ENCODE results near the gene SIKE1.

Gene SIKE1

DNA sequence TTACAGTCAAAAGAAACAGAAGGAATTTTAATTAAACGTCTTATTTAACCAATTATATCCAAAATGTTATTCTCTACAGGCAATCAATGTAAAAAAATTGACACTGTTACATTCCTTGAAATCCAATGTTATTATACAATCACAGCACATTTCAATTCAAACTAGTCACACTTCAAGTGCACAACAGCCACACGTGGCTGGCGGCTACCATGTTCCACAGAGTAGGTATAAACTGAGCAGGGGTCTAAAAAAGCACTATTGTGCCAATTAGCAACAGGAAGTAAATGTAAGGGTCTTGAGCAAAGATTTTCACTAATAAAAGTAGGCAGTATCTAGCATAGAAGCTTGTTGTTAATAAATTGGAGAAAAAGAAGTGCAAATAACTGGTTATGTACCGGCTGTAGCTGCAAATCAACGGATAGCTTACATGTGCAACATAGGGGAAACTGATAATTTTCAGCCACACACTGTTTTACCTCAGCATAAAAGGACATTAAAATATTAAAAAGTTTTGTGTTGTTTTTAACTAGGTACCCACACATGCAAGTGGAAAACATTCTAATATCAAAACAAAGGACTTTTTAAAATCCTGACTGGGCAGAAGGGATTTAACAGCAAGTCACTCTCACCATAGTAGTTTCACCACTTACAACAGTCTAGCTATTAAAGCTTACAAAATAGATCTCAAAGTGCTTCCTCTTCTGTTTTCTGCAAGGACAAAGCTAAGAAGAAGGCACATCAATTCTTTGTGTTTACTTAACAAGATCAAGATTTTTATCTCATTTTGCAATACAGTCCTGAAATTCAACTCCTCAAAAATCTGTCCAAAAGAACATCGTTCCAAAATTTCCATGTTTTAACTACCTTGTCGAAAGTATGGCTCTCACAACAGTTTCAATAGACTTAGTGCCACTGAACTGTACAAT, 25.2 kb downstream of the SIKE1 start:
- no peak for DNase-seq

DNA sequence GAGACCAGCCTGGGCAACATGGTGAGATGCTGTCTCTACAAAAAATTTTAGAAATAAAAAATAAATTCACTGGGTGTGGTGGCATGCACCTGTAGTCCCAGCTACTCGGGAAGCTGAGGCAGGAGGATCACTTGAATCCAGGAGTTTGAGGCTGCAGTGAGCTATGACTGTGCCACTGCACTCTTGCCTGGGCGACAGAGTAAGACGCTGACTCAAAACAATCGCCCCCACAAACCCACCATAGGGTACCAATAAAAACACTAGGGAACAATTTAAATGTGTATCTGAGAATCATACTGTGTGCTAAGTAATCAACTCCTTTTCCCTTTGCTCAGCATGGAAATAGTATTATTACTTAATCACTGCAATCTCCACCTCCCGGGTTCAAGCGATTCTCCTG, 26.8 kb downstream of the SIKE1 start:
- DNase-seq: peak; percentile 36

DNA sequence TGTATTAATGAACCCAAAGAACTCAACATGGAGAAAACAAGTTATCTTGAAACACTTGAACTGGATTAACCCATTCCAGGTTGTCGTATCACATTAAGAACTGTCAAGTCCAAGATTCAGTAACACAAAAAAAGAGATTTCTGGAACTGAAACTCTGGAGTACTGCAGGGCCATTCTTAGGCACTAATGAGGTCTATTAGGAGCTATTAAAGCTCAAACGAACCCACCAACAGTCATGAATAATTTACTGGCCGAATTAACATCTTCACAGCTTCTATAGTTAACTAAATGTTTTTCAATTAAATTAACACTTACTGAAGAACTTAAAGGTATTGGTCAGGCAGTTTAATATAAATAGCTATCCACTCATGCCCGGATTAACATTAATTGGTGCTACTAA, 27.3 kb downstream of the SIKE1 start:
- no peak for DNase-seq

DNA sequence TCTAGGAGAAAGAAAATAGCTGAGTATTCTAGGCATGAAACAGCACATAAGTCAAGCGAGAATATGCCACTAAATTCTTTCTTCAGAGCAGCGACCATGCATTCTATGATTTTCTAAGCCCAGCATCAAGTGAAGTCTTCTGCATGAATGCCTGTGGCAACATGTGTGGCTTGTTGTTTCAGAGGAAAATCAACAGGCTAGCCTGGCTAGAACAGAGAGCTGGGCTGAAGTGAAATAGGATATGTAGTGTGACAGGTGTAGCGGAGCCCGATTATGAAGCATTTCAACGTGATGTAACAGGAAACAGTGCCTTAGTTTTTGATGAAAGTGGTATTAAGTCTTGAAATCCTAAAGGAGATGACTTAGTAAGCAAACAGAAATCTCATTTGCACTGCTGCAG, 29.7 kb downstream of the SIKE1 start:
- DNase-seq: no peak

DNA sequence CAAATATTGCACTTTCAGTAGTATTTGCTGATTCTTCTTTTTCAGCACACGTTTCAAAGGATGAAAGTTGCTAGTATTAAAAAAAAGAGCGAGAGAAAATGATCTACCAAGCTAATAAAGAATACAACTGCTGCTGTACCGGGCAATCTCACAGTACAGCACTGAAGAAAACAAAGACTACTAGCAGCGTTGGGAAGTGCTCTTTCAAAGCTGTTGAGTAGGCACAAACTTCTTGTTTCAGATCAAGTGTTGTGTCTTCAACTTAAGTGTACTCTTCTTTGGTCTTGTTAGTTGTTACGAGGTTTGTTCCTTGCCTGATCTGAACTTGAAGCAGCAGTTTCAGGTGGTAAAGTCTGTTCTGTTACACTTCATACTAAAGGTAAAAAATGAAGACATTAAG, 30.6 kb downstream of the SIKE1 start:
- DNase-seq: no peak

DNA sequence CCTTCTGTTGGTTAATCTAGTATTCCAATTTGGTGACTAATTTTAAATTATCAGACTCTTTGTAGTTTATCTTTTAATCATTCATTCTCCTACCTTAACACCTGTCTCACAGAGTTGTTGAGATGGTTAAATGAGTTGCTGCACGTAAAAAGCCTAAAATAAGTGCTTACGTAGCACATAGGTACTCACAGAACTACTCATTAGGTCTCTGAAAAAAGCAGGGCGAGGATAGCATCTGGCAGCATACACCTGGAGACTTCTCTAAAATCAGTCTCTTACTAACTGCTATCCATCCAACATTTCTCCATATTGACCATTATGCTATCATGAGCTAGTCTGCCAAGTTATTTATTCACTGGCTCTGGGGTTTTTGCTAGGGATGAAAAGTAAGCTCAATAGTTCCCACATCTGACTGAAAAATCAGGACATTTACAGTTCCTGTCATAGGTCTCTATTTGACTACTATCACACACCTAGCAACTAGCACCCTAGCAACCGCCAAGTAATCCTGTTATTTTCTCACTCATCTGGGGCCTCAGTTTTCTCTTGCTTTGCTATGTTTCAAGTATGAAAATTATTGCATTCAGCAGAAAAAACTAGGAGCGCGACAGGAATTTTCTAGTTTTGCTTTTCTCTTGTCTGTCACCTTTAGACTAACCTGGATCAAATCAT, 33.9 kb downstream of the SIKE1 start:
- DNase-seq: peak; percentile 64

DNA sequence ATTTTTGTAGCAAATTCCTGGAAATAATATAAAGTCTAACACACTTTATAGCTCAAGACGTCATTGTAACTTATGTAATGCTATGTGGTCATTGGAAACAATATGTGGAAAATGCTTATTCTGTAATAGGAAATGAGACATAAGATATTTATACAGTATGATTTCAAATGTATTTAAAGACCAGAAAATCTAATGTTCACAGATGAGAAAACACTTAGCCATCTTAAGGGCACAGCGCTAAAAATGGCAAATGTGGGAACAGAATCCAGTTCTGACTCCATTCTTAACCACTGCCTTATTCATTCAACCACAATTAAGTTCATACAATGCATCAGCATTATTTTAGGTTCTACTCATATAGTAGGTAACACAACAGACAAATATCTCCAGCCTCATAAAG, 35.2 kb downstream of the SIKE1 start:
- DNase-seq: peak; percentile 63

DNA sequence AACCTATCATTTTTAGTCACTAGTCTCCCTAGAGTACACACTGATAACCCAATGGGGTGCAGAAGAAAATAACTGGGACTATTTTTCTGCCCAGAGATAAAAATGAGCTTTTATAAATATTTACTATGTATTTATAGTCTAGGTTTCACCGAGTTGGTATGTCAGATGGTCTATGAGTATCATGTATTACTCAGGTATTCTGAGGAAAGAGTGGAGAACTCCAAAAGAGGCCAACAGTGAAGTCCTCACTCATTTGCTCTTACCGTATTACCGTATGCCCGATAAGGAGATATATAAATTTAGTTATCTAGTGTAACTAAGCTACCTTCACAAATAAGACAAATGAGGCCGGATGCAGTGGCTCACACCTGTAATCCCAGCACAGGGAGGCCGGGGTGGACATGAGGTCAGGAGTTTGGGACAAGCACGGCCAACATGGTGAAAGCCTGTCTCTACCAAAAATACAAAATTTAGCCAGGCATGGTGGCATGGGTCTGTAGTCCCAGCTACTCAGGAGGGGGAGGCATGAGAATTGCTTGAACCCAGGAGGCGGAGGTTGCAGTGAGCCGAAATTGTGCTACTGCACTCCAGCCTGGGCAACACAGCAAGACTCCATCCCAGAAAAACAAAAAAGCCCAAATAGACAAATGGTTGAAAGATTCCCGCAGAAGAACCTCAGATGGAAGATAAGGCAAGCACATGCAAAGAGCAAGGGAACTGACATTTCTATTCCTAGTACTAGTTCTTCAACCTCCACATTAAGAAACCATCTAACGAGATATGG, 38.3 kb downstream of the SIKE1 start:
- no peak for DNase-seq

DNA sequence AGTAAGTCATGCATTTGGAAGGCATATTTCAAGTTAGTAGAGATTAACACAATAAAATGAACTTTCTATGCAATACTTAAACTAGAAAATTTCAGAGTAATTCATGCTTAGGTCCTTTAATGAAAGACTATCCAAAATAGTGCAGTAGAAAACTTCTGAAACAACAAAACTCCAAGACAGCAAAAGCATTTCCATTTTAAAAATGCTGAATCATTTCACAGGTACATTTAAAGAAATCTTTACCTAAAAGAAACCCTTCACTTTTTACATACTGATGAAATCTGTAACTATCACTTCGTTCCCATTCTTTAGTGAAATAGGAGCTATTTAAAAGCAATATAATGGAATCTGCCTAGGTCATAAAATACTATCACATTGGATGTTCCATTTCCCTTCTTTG, 40.2 kb downstream of the SIKE1 start:
- DNase-seq: no peak

DNA sequence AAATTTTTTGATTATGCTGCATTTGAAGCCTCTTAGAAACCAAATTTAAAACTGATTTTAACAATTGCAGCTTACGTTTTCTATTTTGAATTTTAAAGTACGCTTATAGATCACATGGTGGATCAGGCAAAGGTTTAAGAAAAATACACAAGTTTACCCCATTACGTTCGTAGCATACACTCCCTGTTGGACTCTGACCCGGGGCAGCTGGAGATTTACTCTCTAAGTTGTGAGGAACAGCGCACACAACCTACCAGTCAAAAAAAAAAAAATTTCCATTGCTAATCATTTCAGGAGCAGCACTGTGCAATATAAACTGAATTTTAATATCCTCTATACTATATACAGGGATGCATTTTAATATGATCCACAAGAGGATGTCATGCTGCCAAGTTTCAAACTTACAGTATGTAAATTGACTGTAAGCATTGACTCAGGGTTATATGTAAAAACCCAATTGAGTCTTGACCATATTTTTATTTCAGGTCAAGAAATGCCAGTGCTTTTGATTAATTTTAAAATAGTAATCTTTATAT, 43.1 kb downstream of the SIKE1 start:
- no peak for DNase-seq

DNA sequence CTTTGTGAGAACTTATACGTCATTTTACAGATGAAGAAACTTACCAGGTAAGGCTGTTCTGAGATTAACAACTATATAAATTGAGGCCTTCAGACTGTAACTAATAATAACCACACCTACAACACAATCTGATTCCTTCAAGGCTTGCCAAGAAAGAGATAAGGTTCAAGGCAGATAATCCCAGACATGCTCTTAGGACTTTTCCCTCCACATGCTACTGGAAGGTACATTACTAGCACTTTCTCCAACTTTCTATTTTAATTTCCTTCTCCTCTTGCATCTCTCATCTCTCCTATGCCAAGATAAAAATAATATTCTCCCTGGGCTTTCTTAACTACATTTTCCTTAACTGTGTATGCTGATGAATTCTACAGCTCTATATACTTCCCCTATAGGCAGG, 45.0 kb downstream of the SIKE1 start:
- no peak for DNase-seq

DNA sequence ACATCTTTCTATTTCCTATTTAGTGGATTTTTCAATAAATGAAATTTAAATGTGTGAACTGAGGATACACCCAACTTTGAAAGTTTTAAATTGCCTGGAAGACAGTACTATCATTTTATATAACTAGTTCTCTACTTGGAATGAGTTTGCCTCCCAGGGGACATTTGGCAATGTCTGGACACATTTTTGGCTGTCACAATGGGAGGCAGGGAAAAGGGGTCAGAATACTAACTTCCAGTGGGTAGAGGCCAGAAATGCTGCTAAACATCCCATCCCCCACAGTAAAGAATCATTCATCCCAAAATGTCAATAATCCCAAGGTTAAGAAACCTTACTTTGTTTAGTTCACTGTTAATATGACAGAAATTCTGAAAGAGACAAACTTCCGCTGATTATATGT, 50.7 kb downstream of the SIKE1 start:
- DNase-seq: no peak

DNA sequence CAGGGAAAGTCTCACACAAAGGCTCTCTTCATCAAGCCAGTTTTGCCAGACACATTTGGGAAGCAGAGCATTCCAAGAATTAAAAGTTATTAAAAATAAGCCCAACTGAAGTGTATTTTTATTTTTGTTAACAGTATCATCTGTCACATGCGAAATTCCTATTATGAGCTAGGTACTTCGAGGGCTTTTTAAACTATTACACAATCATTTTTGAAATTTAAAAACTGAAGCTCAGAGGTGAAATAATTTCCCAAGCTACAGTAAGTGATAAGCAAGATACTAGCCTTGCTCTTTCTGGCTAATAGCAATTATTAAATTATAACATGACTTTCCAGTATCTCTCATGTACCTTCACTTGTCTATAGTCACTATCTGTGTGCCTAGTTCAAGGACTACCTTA, 51.9 kb downstream of the SIKE1 start:
- DNase-seq: no peak

DNA sequence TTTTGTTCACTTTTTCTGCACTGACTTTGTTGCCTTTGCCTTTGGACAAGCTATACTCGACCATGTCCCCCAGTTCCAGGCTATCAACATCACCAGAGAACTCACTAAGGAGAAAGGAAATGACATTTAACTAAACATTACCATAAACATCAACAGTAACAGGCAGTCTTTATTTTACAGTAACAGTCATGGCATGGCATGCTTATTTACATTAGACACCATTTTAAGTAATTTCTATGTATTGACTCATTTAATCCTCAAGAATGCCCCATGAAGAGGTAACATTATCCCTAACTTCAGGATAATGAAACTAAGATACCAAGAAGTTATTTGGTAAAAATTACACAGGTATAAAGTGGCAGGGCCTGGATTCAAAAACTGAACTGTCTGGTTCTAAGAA, 55.3 kb downstream of the SIKE1 start:
- DNase-seq: no peak

DNA sequence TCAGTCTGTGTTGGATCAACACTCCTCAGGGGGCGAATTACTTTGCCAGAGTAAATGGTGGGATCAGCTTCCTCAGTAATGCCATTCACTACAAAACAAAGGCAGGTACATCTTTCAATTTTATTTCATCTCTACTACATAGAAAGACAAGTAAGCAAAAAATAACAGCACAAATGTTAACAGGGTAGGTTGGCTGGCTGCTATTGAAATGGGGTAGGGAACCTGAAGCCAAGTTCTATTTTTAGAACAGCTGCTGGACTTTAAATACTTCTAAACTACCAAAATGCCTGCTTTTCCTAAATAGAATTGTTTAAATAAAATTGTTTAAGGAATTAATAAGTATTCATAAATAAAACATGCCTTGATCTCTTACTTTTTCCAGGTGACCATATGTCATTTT, 56.6 kb downstream of the SIKE1 start:
- DNase-seq: no peak

DNA sequence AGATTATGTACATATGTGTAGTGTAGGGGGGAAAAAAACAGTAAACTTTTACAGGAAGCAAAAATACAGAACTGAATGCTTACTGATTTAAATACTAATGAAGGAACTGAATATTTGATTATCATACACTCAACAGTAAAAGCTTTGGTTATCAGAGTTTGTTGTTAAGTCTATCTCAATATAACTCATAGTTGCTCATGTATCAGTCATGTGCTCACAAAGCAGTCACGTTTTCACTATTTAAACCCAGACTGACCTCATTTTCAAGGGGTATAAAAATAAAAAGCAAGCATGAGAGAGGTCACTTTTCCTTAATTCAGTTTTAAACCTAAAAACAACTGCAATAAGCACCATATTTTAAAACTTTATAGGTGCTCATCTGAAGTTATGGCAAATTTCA, 57.0 kb downstream of the SIKE1 start:
- no peak for DNase-seq

DNA sequence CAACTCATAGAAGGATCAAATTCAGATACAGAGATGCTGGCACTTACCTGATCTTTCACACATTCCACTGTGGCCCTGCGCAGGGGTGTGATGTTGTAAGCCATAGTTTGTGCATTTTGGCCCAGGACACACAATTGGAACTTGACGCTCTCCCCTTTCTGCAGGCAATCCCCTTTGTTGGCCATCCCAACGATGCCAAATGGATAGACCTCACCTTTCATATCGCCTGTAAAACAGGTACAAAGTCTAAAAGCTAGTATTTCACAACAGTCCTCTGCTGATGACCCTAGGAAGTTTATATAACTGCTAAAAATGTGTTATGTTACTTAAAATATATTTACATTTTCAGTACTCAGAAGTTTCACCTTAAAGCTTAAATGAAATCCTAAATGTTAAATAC, 60.0 kb downstream of the SIKE1 start:
- no peak for DNase-seq
